NT2/D1 (cell line): ENCODE measurements around the gene USP44.

Source experiments
- SUZ12 ChIP-seq: IDR thresholded peaks from 2 replicates; pipeline ENCODE4 v1.6.1; 2011; ENCODE audit not compliant: insufficient read length, insufficient read depth; ENCODE audit errors: extremely low read depth
- YY1 ChIP-seq: IDR thresholded peaks from 2 replicates; pipeline ENCODE4 v1.6.1; 2011; ENCODE audit not compliant: insufficient read length, insufficient read depth
- ZNF274 ChIP-seq: IDR thresholded peaks from 2 replicates; pipeline ENCODE4 v1.6.1; 2011; ENCODE audit warnings: mild to moderate bottlenecking, low read depth, low read length

GRCh38 chr12:95548056-95548538, 3.2 kb downstream of the USP44 start:
- TF ChIP-seq ZNF274 (no peak), YY1 (no peak), SUZ12 (no peak)
